Measurements from ENCODE around the gene CARHSP1. TPM values are rescaled to one million over a fixed set of nuclear protein-coding genes. Genes with fewer than 3 reads are reported as not detected.

The CARHSP1 gene
- total and polyA plus RNA-seq, 2 of the 8 experiments (the other 6 are each of a cell fraction or from before 2014, with no cell fraction given): 292 to 300 TPM

DNA sequence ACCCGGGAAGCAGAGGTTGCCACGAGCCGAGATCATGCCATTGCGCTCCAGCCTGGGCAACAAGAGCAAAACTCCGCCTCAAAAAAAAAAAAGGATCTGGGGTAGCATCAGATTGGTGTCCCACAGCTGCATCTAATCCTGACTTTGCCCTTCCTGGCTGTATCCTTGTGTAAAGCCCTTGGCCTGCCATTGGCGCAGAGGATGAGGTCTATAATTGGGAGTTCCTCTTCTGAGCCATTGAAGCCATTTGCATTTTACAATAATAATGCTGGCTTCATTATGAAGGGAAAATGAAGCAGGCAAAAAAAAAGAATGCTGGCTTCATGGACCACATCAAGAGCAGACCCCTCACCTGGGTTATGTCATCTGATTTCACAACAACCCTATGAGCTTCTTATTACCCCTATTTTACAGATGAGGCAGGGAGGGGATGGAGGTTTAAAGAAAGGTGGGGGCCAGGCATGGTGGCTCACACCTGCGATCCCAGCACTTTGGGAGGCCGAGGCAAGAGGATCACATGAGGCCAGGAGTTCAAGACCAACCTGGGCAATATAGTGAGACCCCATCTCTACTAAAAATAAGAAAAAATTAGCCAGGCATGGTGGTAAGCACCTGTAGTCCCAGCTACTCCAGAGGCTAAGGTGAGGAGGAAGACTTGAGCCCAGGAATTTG lies 12.2 kb upstream of the CARHSP1 start (continued):
- no peak for TF ChIP-seq CHD7 (IDR thresholded peaks at IDR 0.05; ENCODE audit: insufficient replicate concordance, low read length)
- TF ChIP-seq, protein P1, sequence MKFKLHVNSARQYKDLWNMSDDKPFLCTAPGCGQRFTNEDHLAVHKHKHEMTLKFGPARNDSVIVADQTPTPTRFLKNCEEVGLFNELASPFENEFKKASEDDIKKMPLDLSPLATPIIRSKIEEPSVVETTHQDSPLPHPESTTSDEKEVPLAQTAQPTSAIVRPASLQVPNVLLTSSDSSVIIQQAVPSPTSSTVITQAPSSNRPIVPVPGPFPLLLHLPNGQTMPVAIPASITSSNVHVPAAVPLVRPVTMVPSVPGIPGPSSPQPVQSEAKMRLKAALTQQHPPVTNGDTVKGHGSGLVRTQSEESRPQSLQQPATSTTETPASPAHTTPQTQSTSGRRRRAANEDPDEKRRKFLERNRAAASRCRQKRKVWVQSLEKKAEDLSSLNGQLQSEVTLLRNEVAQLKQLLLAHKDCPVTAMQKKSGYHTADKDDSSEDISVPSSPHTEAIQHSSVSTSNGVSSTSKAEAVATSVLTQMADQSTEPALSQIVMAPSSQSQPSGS (IDR thresholded peaks at IDR 0.05; ENCODE audit: low read length): no peak
- no peak for TF ChIP-seq SP4 (IDR thresholded peaks at IDR 0.05; ENCODE audit: low read length)
- no peak for TF ChIP-seq CREB1 (IDR thresholded peaks at IDR 0.05)
- TF ChIP-seq SRF (IDR thresholded peaks at IDR 0.05; ENCODE audit: low read depth, low read length): no peak
